ENCODE results near the gene VSIR. TPM values are rescaled to one million over a fixed set of nuclear protein-coding genes. Genes with fewer than 3 reads are reported as not detected.

VSIR gene
- total RNA-seq, 1 donor from 2014 or later, result not detected

DNA sequence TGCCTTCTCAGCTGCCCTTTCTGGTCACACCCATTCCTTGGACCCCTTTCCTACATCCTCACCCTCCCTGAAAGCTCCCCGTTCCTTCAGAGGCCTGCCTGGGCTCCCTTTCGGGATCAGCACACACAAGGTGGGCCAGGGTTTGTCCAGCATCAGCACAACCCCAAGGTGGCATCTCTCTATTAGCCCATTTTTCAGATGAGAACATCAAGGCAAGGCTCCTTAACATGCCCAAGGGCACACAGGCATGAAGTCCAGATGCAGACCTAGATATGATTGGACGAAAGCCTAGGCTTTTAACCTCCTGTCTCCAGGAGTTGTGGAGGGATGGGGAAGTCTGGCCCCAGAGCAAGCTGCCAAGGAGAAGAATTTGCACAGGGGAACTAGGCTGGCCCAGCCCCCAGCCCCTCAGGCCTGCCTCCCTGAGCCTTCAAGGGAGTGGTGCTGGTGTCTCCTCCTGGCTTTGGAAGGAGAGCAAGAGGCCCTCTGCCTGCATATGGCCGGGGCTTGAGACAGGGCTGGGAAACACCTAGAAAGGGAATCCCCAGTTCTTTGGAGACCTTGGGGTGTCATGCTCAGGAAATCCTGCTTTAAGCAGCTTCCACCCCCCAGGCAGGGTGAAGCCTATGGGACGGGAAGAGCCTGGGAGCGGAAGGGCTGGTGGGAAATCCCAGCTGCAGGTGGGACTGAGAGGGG lies 9.0 kb upstream of the VSIR start:
- Mint-ChIP-seq H3K36me3 (ENCODE audit: low read depth) (no peaks in the 10 kb centered on the region), H3K9me3 (no peaks in the 10 kb centered on the region), H3K27ac (ENCODE audit: unreplicated experiment) (no peak overlapping the region), H3K4me1 (no peaks in the 10 kb centered on the region), H3K27me3 (ENCODE audit: low read depth) (no peaks in the 10 kb centered on the region), H3K4me3 (no peak overlapping the region)
- no peak for DNase-seq (ENCODE audit: low read depth, low spot score)
- no peak for TF ChIP-seq CTCF (conservative IDR thresholded peaks at IDR 0.05)

DNA sequence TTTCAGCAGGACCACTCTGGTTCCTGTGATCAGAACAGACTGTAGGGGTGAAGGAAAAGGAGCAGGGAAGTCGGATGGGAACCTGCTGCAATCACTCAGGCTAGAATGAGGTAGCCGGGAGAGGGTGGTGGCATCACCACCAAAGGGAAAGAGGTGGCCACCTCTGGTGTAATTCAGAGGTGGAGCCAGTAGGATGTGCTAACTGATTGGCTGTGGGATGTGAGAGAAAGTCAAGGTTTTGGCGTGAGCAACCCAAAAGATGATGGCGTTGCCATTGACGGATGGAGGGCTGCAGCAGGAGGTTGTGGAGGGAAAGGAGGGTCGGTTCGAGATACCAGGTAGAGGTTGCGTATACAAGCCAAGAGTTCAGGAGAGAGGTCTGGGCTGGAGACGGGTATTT lies 7.4 kb upstream of the VSIR start:
- no peak overlapping the region for H3K27ac Mint-ChIP-seq (ENCODE audit: unreplicated experiment)
- no peaks in the 10 kb centered on the region for H3K9me3 Mint-ChIP-seq
- H3K27me3 Mint-ChIP-seq (ENCODE audit: low read depth), result no peaks in the 10 kb centered on the region
- no peak for DNase-seq (ENCODE audit: low read depth, low spot score)
- no peaks in the 10 kb centered on the region for H3K36me3 Mint-ChIP-seq (ENCODE audit: low read depth)
- H3K4me3 Mint-ChIP-seq, result no peak overlapping the region
- no peaks in the 10 kb centered on the region for H3K4me1 Mint-ChIP-seq
- no peak for TF ChIP-seq CTCF (conservative IDR thresholded peaks at IDR 0.05)

- no peaks in the 10 kb centered on the region for H3K27me3 Mint-ChIP-seq (ENCODE audit: low read depth)
- no peaks in the 10 kb centered on the region for H3K9me3 Mint-ChIP-seq
- H3K36me3 Mint-ChIP-seq (ENCODE audit: low read depth), result no peaks in the 10 kb centered on the region
- TF ChIP-seq CTCF (conservative IDR thresholded peaks at IDR 0.05), result no peak
- H3K4me3 Mint-ChIP-seq, result no peak overlapping the region
- no peaks in the 10 kb centered on the region for H3K4me1 Mint-ChIP-seq
- H3K27ac Mint-ChIP-seq (ENCODE audit: unreplicated experiment), result peak overlapping the region; percentile 31
- DNase-seq (ENCODE audit: low read depth, low spot score), result no peak
These were observed 6.8 kb upstream of the VSIR start for GRCh38 chr10:71780156-71780555.

GRCh38 chr10:71779641-71780040 lies 6.3 kb upstream of the VSIR start:
- TF ChIP-seq CTCF (conservative IDR thresholded peaks at IDR 0.05), result no peak
- Mint-ChIP-seq H3K4me1 (no peaks in the 10 kb centered on the region), H3K27ac (ENCODE audit: unreplicated experiment) (no peak overlapping the region), H3K27me3 (ENCODE audit: low read depth) (no peaks in the 10 kb centered on the region), H3K4me3 (no peak overlapping the region), H3K9me3 (no peaks in the 10 kb centered on the region), H3K36me3 (ENCODE audit: low read depth) (no peaks in the 10 kb centered on the region)
- no peak for DNase-seq (ENCODE audit: low read depth, low spot score)

DNA sequence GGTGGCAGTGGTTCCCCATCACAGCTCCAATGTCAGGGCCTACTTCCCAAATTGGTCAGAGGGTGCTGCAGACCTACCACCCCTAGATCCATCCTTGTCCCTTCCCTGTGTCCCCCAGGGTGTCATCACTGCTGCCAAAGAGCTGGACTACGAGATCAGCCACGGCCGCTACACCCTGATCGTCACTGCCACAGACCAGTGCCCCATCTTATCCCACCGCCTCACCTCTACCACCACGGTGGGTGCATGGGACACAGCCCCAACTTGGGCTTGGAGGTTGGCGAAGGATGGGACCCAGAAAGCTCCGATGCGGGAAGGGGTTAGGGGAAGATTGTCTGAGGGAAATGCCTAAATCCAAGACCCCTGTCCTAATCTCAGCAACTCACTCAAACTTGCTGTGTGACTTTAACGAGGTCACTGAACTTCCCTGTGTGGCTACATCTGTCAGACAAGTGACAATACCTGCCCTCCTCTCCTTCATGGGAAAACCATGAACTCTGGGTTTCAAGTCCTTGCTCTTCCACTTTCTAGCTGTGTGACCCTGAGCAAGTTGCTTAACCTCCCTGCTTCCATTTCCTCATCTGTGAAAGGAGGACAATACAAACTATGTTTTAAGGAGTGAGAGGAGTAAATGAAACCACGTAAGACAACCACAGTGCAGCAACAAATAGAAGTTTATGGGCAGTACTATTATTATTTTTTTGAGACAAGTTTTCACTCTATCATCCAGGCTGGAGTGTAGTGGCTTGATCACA lies 4.9 kb upstream of the VSIR start:
- Mint-ChIP-seq H3K36me3 (ENCODE audit: low read depth) (no peaks in the 10 kb centered on the region), H3K27ac (ENCODE audit: unreplicated experiment) (no peak overlapping the region), H3K9me3 (no peaks in the 10 kb centered on the region), H3K4me1 (peaks cover 9% of the 10 kb centered on the region), H3K27me3 (ENCODE audit: low read depth) (peaks cover 9% of the 10 kb centered on the region), H3K4me3 (no peak overlapping the region)
- no peak for TF ChIP-seq CTCF (conservative IDR thresholded peaks at IDR 0.05)
- no peak for DNase-seq (ENCODE audit: low read depth, low spot score)

All from neural crest cell (in vitro differentiated cells).